Ureter (tissue), 1 donor: Measurements from ENCODE around the gene VAV1. TPM values are rescaled to one million over a fixed set of nuclear protein-coding genes. Genes with fewer than 3 reads are reported as not detected.
"Not testable (repeated sequence)": the region's sequence is repeated elsewhere in the genome, so short reads cannot be mapped to it uniquely, and the experiment has no call there.

Experiments used
- DNase-seq: peaks from one replicate; pipeline ENCODE4 v3.0.0-alpha.2; 2020; ENCODE audit warnings: low spot score
- total RNA-seq: library from RNA; stranded (reverse); gene quantifications from one replicate; pipeline ENCODE4 v1.2.4, GENCODE V29; 2023
- donor health status: DM: yes; HTN: yes; CAD: no.

VAV1 gene
- total RNA-seq, 1 donor from 2014 or later, result 12.1 TPM

DNA sequence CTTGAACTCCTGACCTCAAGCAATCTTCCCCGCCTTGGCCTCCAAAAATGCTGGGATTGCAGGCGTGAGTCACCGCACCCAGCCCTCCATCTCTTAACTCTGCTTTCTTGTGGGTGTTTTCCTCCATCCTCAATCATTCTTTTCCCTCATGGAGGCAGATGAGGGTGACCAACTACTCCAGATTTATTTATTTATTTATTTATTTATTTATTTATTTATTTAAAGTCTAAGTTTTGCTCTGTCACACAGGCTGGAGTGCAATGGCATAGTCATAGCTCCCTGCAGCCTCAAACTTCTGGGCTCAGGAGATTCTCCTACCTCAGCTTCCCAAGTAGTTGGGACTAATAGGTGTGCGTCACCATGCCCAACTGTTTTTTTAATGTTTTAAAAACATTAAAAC is 14.9 kb downstream of the VAV1 start:
- DNase-seq, result no peak

DNA sequence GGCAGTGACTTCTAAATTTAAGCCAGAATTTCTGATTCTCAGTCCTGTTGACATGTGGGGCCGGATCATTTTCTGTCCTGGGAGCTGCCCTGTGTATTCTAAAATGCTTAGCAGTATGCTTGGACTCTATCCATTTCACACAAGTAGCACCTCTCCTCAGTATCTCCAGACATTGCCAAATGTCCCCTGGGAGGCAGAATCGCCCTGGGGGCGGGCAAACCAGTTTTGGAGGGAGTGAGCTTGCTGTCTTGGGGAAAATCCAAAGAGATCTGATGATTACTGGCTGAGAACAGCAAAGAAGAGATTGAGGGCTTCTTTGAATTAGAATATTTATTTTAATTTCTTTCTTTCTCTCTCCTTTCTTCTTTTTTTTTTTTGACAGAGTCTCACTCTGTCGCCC is 16.4 kb downstream of the VAV1 start:
- no peak for DNase-seq

- no peak for DNase-seq
These were observed 18.0 kb downstream of the VAV1 start for GRCh38 chr19:6790194-6791128.

GRCh38 chr19:6791237-6791636 is 18.7 kb downstream of the VAV1 start:
- no peak for DNase-seq

DNA sequence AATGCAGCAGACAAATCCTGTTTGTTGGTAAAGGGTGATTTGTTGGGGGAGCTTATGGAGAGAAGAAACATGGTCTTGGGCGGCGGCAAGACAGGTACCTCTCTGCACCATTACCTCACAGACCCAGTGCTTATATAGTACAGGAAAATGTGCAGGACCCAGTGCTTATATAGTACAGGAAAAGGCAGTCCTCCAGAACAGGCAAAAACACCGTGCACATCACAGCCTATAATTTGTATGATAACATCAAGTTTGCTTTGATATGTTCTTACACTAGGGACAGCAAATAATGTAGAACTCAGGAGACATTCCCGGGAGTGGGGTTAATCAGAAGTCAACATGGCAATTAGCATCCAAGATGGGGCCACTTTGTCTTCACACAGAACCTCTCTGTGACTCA is 20.9 kb downstream of the VAV1 start:
- DNase-seq, result no peak

DNA sequence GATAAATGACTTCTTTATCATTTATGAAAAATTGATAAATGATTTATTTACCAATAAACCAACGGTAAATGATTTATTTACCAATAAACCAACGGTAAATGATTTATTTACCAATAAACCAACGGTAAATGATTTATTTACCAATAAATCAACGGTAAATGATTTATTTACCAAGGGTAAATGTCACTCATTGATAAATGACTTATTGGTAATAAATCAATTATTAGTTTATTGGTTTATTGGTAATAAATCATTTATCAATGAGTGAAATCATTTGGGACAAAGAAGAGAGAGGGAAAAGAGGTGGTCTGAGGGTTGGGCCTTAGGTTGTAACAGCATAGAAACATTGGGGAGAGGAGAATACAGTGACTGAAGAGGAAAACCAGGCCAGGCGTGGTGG is 21.5 kb downstream of the VAV1 start:
- no peak for DNase-seq

DNA sequence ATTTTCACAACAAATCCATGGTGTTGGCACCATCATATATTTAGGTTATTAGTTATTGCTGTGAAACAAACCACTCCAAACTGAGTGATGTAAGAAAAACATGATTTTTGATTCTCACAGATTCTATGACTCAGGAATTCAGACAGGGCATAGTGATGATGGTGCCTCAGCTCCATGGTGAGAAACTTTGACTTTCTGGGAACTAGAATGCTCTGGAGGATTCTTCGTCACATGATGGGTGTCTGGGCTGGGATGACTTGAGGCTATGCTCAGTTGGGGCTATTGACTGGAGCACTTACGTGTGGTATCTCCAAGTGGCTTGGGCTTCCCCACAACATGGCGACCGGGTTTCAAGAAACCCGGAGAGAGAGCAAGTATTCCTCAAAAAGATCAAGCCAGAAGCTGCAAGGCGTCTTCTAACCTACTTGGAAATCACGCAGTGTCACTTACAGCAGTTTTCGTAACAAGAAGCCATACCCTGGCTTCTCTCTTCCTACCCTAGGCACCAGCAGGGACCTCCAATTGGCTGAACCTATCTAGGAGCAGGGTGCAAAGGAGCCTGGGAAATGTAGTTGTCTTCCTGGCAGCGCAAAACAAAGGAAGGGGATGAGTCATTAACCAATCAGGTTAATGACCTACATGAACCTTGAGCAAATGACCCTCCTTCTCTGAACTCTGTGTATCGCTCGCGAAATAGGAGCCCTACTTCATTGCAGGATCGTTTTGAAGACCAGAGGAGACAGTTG is 22.4 kb downstream of the VAV1 start:
- no peak for DNase-seq

DNA sequence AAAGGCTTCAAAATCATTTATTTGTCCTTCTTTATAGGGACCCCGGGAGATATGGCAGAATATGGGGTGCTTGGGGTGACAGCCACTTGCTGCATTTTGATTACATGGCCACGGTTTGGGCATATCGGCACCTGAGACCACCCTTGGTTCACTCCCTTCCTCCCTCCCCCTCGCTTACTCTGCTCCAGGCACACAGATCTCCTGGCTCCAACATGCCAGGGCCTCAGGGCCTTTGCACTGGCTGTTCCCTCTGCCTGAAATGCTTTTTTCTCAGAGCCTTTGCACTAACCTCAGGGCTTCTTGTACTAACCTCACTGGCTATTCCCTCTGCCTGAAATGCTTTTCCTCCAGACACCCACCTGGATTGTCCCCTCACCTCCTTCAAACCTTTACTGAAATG is 23.8 kb downstream of the VAV1 start:
- DNase-seq, result no peak

- no peak for DNase-seq
These were observed 25.1 kb downstream of the VAV1 start for GRCh38 chr19:6797646-6798045.

DNA sequence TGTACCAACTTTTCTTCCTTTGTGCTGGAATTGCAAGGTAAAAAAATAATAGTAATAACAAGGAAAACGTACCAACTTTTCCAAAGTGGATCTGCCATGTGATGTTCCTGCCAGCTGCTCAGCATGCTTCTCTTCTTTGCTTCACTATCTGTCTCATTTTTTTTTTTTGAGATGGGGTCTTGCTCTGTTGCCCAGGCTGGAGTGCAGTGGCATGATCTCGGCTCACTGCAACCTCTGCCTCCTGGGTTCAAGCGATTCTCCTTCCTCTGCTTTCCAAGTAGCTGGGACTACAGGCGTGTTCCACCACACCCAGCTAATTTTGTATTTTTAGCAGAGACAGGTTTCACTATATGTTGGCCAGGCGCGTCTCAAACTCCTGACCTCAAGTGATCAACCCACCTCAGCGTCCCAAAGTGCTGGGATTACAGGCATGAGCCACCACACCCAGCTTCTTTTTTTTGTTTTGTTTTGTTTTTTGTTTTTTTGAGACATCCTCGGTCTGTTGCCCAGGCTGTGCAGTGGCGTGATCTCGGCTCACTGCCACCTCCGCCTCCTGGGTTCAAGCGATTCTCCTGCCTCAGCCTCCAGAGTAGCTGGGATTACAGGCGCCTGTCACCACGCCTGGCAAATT is 27.8 kb downstream of the VAV1 start:
- not testable (repeated sequence) for DNase-seq

DNA sequence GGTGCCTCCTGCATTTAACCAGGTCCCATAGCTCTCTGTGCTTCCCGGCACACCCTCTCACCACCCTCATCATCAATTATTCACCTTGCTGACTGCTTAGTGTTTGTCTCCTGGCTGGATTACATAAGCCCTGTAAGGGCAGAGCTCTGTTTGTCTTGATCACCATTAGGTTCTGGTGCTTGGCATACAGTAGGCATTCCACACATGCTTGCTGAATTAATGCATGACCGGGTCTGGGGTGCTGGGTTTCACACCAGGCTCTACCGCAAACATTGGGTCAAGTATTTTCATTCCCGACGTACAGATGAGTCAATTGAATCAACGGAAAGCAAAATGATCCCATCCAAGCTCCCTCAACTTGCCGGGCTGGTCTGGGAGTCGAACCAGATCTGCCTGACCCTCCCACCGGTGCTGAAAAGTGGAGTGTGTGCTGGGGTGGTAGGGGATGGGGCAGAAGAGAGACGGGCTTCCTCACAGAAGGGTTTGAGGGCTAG is 28.5 kb downstream of the VAV1 start:
- DNase-seq, result peak; percentile 70

GRCh38 chr19:6801485-6802086 is 29.1 kb downstream of the VAV1 start:
- peak; percentile 83 for DNase-seq

DNA sequence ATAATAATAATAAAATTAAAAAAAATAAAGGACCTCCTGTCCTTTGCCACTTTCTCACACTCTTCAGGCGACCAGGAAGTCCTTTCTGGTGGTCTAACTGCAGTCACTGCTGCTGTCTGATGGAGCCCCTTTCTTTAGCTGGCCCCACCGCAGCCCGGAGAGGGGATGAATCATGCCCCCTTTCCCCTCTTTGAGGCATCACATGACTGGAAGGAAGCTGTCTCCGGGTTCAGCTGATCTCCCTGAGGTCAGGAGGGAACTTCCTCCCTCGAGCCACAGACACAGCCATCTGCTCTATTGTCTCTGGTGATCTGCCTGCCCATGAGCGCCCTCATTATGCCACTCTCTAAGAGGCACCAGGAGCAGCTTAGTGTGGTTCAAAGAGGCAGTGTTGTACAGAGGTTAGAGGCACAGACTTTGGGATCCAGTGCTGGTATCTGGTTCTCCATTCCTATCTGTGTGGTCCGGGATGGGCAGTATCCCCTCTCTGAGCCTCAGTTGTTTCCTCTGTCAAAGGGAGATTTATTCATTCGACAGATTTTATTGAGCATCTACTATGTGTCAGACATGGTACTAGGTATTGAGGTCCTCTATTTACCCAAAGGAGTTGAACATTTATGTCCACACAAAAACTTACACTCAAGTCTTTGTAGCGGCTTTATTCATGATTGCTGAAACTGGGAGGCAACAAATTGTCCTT is 30.0 kb downstream of the VAV1 start:
- DNase-seq, result peak; percentile 51

GRCh38 chr19:6803036-6803404 is 30.5 kb downstream of the VAV1 start:
- no peak for DNase-seq

DNA sequence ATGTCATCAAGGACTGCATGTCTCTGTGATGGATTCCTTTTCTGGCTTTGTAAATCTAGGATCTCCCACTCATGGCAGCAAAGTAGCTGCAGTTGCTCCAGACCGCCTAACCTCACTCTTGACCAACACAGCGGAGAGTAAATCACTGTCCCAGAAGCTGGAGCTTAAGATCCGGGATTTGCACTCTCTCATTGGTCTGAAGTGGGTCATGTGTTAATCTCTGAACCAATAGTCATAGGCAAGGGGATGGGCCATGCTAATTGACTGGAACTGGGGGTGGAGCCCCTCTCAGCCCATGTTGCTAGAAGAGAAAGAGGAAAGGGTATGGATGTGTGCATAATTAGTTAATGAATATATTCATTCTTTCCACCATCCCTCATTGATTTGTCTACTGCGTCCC is 34.0 kb downstream of the VAV1 start:
- no peak for DNase-seq

- DNase-seq, result no peak
These were observed 34.8 kb downstream of the VAV1 start for GRCh38 chr19:6807291-6807690.

DNA sequence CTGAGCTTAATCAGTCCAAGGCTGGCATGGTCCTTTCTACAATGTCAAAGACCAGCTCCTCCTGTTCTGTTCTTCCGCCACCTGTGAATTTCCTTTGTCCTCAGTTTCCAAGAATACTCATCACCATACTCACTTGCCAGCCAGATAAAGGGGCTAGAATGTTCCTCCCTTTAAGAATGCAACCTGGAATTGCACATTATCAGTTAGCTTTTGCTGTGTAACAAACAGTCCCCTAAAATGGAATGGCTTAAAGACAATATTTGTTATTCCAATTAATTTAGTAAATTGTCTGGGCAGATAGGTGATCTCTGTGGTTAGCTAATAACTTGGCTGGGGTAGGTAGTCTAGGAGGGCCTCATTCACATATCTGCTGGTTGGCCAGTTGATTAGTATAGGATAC is 36.0 kb downstream of the VAV1 start:
- no peak for DNase-seq

- no peak for DNase-seq
These were observed 36.8 kb downstream of the VAV1 start for GRCh38 chr19:6809262-6809661.

DNA sequence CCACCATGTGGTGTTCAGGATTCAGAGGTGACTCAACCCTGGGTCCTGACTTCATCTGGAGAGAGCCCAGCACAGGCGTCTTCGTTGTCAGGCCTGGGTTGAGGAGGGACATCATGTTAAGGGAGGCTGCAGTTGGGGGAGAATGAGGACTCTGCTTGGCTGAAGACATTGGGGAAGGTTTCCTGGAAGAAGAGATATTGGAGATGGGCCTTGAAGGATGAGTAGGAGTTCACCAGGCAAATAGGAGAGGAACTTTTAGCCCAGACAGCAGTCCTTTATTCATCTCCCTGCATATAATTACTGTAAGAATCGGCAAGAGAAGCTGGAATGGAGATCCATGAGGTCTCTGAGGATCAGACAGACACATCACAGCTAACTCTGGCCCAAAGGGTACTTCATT is 38.9 kb downstream of the VAV1 start:
- no peak for DNase-seq

- DNase-seq, result no peak
These were observed 39.4 kb downstream of the VAV1 start for GRCh38 chr19:6811906-6812305.

DNA sequence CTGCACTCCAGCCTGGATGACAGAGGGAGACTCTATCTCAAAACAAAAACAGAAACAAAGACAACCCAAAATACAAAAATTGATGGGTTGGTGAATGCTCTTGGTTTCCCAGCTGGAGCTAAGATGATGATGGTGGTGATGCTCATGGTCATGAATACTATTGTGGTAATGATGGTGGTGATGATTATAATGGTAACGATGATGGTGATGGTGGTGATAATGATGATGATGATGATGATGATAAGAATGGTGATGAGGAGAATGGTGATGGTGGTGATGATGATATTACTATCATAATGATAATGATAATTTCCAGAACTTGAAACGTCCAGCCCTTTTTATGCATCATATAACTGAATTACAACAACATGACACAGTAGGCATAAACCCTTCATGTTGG is 40.1 kb downstream of the VAV1 start:
- no peak for DNase-seq
